HG02884 (cell line): ENCODE measurements around the gene SFR1.
A peak's percentile ranks its signal among the peaks of the same experiment; 100 is the strongest.

Experiments
- ATAC-seq: cut with Tn5 transposase; IDR thresholded peaks from one replicate; pipeline ENCODE4 v1.9.1; 2021; ENCODE audit warnings: mild to moderate bottlenecking, moderate library complexity; ENCODE audit not compliant: unreplicated experiment

Gene SFR1, protein sequence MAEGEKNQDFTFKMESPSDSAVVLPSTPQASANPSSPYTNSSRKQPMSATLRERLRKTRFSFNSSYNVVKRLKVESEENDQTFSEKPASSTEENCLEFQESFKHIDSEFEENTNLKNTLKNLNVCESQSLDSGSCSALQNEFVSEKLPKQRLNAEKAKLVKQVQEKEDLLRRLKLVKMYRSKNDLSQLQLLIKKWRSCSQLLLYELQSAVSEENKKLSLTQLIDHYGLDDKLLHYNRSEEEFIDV

DNA sequence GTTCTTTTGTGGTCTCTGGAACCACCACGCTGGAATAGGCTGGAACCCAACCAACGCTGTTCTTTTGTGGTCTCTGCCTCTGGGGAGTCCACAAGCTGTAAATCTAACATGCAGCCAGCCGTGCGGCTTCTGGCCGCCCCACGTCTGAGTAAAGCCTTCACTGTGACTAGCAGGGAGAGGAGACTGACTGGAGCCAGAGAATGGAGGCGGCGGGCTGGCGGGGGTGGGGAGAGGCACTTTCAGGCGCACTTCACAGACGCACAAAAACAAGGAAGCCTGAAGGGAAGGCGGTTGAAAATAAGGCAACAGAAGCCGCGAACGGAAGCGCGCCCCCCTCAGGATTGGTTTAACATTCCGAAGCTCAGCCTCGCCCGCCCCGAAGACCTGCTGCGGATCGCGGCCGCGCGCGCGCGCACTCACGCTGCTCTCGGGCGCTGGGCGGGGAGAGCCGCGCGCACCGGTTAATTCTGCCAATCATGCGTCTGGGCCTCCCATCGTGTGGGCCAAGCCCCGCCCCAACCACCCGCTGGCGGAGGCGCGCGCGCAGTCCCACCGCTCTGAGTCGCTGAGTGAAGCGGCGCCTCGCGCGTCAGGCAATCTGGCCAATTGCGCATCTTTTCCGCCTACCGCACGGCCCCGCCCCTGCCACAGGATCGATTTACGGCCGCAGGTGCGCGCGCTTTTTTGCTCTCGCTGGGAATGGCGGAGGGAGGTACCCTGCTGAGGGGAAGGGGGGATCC lies at the start of gene SFR1:
TSS of gene SFR1 (plus strand) at position 687 of the 740 bp plus-strand sequence. CDS start at position 700, 13 bp downstream.
- ATAC-seq = peak; percentile 85

DNA sequence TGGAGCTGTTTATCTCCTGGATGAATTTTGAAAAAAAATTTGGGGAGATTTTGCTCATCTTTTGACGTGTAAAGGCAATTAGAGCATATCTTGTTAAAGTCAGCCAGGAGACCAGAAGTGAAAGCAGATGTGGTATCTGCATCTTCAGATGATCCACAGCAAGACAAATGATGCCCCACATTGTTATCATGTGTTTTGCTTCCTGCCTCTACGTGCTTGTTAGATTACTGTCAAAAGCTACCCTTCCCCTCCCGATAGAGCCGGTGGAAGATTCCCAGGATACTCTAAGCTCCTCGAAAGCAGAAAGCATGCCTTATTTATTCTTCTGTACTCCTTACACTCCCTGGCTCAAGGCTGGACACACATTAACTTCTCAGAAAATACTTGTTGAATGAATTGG lies 49.2 kb upstream of the SFR1 start:
- ATAC-seq = no peak

DNA sequence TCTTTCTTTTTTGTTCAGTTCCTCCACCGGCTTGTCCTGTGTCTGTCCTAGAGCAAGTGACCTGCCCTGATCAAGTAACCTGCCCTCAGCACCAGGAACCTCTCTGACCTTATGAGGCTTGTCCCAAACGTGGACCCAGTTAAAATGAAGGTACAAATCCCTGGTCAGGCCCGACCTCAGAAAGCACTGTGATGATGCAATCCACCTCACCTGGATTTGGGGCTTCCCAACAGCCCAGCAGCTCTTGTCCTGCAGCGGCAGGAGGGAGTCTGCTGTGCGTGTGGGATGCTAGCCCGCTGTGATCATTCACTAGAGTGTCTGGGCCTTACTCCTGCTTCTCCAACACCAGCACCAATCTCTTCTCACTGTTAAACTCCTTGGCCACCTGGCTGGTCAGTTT lies 47.5 kb upstream of the SFR1 start:
- no peak for ATAC-seq

DNA sequence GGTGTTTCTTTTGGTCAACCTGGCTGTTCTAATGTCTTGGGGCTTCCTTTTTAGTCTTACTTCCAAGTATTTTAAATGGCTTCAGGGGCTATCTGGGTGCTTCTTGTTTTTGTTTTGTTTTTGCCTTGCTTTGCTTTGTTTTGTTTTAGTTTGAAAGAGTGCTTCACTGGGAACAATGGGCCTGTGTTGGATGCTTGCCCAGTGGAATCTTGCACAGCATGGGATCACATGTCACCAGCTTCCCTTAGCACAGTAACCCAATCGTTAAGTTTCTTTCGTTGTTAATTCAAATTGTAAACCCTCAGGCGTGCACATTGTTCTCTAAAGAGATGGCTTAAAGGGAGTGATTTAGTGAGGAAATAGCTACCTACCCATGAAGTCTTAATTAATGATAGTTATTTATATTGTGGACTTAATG lies 45.2 kb upstream of the SFR1 start:
- no peak for ATAC-seq

DNA sequence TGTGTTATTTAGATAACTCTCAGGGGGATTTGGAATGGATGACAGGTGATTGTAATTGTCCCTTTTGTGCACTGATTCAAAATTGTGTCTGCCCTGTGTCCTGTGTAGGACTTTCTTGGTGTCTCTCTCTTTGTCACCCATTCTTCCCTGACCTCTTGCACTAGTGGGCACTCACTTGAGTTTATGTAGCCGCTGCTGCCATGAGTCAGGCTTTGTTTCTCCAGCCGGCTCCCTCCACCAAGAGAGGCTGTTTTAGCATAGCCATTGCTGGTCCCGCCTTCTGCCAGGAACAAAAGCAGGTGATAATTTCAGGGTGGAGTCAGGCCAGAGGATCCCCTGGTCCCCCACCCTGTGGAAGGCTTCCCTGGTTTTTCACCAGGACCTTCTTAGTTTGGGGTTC lies 44.7 kb upstream of the SFR1 start:
- no peak for ATAC-seq

DNA sequence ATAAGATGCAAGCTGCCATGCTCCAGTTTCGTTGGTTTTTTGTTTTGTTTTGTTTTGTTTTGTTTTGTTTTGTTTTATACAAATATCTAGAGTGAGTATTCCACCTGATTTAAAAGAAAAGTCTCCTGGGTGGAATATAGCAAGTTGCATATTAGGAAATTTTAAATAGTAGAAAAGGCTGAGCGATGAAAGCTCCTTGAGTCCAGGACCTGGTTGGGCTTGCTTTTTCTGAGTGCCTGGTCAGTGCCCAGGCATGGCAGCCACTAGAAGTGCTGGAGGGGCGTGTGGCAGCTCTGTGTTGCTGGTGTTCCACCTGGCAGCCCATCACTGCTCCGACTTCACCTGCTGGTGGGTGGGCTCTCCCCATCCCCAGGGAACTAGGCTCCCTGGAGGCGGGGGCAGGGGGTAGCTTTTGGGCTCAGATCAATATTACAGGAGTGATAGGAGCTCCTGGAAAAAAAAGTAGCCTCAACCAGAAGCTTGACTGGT lies 44.3 kb upstream of the SFR1 start:
- no peak for ATAC-seq

DNA sequence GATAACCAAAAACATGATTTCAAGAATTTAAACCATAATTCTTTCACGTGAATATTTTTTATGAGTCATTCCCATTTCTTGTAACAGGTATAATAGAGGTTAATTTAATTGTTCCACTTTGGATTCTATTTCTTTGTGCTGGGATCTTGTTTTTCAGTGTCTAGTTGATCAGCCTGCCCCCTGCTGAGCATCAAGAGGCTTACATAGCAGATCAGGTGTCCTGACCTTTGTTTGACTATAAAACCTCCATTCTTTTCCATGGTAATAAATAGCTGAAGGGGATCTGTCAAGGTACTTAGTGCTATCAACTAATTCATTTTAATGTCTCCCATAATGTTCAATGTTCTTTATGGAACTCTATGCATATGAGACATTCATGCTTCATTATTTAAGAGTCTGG lies 41.2 kb upstream of the SFR1 start:
- ATAC-seq = no peak

DNA sequence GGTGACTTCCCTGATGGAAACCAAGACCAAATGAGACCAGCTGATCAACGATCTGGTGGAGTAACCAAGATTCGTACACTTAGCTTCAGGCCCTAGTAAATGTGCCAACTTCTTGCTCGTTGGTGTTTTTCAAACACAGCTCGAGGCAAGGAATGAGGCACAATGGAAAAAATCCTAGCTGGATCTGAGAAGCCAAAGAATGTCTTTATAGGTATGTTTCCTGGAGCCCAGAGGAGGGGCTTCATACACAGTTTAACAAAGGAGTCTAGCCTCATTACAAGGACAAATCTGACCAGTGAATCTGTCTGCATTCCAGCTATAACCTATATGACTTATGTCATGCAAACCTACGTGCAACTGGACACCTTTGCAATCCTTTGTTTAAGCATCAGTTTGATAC lies 40.0 kb upstream of the SFR1 start:
- ATAC-seq = no peak

DNA sequence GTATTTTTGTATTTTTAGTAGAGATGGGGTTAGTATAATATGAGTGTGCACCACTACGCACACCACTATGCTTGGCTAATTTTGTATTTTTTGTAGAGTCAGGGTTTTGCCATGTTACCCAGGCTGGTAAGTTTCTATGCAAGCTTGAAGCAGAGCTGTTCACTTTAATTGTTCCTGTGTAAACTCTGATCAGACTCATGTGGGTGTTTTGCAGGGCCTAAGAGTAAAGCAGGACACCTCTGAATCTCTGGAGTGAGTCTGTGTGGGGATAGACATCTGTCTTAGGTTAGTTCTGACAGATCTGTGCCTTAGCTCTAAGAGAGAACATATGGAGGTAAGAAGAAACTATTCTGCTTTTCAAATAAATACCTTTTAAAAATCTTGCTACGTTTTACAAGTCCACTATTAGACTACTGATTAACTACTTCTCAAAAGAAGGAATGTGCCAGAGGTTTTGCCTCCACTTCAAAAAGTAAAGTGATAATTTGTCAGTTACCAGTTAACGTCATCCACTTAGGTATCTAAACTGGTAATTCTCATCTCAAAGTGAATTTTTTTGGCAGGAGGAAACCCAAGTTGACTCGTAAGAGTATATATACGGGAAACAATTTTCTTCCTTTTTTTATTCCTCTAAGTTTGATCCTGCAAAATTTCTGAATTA lies 37.4 kb upstream of the SFR1 start:
- ATAC-seq = no peak

DNA sequence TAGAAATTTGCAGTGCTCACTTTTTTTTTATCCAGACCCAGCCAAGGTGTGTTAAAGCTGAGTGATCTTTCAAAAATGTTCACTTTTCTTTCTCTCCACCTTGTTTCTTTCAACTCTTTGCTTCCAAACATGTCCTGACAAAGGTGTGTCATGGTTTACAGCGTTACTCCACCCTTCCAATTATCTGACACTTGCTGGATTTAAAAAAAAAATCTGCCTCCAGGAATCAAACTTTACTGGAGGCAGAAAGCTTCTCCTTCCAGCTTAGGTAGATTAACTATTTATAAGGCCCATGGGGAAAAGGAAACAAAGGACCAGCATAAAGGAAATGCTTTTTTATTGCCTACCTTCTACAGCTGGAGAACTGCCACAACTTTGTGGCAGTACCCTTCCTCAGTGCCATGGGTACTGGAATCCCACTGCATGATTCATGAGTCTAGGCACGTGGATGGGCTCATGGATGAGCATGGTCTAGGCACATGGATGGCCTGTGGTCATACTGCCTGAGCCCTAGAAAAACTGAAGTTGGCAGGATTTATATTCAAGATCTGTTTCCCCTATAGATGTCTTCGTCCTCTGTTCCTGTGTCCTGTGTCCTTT lies 36.1 kb upstream of the SFR1 start, which contains the start of gene COL17A1:
TSS of gene COL17A1 (minus strand) at position 80 of the 600 bp plus-strand sequence. CDS start 5,207 bp downstream, outside the sequence.
- ATAC-seq = no peak

DNA sequence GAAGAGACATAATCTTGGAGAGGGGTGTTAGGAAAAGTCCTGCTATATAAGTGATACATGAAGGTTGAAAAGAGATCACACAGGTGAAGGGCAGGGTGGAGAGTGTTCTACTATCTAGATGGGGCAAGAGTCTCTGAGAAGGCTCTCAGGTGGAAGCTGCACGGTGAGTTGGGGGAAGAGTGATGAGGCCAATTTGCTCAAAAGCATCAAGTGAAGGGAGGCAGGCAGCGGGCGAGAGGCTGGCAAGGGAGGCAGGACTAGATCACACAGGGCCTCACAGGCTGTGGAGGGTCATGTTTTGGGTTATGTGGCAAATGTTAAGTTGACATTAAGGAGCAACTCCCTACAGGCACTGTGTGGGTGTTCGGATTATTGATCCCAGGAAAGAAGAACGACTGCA lies 33.7 kb upstream of the SFR1 start:
- ATAC-seq = no peak

DNA sequence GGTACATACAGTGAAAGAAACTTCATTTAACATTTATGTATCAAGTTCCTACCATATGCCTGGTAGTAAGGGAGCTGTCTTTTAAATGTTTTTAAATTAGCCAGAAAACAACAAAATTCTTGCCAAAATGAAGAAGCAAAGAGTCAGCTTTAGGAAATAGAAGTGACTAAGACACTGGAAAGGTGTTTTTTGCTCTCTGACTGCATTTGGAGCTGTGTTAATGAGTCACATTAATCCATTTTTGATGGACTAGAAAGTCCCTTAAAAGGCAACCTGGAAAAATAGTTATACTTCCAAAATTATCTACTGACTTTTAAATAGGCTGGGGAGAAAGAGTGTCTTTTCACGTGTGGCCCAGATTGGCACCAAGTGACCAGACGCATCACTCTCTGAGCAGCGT lies 32.4 kb upstream of the SFR1 start:
- ATAC-seq = no peak

DNA sequence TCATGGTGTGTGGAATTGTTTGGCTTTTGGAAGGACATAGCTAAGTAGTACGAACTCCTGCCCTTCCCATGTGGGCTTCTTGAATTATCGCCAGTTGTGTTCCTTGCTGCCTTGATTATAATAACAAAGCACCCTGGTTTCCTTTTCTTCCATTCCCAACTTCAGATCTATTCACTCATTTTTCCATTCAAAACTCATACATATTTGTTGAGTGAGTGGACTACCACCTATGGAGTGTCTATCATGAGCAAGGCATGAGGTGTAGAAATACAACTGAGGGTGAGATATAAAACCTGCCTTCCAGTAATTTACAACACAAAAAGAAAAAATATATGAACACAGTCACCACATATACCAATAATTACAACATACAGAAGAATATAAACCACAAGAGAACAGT lies 31.4 kb upstream of the SFR1 start:
- ATAC-seq = no peak

DNA sequence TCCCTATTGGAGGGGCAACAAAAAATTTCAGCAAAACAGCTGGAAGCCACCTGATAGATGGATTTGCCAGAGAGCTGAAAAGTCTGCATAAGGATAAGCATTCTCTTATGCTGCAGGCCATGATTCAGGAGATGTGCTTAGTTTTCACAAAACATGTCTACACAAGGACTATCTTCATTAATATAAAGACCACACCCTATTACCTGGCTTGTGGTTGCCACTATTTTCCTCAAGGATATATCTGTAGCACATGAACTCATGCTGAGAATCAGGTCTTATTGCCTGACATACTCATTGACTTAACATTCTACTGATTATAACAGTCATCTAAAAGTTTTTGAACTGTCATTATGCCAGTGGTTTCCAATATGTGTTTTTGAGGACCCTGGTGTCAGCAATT lies 29.2 kb upstream of the SFR1 start:
- ATAC-seq = no peak

DNA sequence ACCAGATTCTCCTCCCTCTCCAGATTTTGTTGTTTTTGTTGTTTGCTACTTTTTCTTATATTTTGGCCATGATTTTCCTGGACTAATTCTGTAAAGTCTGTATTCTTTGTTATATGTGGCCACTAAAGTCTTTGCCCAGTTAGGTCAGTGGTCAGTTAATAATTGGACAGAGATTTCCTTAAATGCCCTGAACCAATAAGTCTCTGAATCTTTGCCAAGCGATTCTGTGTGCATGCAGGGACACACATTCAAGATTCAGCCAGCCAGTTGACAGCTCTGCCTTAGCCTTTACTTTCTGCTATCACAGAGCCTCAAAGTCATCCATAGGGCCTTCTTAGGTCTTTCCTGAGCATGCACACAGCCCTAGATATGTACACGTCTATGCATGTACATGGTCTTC lies 25.3 kb upstream of the SFR1 start:
- no peak for ATAC-seq

DNA sequence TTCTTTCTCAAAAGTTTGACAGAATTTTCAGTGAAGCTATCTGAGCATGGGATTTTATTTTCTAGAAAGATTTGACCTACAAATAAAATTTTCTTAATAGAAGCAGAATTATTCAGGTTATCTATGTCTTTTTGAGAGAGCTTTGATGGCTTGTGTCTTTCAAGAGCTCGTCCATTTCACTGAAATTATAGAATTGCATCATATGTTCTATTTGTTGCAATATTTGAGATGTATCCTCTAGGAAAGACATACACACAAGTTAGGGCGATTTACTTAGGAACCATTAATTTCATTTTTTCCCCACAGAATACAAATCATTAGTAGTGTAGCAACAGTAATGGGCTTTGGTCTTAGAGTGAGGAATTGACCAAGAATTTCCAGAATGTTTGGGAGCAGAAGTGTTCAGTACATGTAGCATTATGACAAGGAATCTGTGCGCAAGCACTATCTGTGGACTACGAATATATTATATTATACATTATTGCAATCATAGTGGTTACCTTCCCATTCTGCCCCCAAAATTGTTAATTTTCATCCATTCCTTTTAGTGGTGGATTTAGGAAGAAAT lies 23.5 kb upstream of the SFR1 start:
- ATAC-seq = no peak

DNA sequence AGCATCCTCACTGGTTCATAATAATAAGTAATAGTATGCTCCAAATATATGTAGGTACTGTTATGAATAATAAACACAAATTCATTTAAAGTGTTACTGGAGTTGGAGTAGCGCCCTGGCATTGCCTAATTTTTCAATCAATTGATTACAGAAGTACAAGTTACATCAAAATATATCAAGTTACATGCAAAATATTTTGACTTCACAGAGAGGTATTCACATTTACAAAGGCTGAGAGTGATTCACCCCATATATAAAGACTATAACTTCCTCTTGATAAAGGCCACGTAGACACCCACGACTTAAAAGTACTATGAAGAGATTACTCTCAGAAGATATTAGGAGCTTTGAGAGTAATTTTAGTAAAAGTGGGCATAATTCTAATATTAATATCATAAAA lies 22.7 kb upstream of the SFR1 start:
- no peak for ATAC-seq

DNA sequence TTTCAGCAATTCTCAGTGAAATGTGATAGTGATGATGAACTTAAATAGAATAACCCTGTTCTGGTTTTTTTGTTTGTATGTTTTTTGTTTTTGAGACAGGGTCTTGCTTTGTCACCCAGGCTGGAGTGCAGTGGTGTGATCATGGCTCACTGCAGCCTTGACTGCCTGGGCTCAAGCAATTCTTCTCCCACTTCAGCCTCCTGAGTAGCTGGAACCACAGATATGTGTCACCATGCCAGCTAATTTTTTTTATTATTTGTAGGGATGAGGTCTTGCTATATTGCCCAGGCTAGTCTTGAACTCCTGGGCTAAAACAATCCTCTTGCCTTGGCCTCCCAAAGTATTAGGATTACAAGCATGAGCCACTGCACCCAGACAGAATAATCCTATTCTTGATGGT lies 22.0 kb upstream of the SFR1 start:
- ATAC-seq = no peak

DNA sequence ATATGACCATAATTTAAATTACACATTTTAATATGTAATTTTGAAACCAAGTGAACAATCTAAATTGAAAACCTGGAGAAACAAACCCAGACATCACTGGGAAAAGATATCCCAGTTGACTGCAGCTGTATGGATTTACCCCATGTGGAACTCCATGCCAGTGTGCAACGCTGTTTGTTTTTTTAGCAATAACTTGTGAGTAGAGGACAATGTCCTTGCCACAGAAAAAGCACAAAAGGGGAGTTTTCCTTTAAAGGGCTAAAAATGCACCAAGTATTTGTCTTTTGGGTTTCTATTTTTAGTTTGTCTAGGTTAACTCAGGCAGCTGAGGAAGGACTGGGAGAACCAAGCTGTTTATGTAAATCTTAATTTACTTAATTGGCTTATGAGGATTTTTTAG lies 21.2 kb upstream of the SFR1 start:
- ATAC-seq = no peak

DNA sequence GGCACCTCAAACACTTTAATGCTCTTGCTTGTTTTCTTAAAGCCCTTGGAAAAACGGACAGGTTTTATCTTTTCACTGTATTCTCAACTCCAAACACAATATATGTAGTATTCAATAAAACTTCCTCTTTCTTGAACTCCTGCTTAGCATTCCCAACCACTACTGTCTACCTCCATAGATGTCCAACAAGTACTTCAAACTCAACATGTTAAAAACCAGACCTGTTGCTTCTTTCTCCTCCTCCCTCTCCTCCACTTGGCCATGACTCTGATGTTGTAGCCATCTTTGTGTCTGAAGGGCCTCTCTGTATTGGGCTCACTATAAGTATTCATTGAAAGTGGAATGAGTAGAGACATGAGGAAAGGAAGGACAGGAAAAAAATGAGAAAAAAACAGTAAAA lies 20.1 kb upstream of the SFR1 start:
- ATAC-seq = no peak

DNA sequence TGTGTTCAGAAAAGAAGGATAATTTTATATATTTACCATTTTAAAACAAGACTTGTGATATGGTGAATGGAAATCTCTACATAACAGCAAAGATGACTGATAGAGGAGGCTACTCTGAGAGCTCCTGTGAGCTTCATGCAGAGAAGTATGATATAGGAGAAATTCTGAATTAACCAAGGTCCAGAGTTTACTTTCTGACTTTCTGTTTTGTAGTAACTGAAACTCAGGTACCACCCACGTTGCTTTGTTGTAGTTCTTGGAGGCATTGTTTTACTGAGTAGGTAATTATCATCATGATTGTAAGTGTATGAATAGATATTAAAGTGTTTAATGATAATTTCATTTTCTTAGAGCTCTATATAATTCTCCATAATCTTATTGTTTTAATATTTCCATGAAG lies 18.0 kb upstream of the SFR1 start:
- ATAC-seq = no peak
